MM.1S (cell line): Measurements from ENCODE around the gene PRRT1.

Experiments used
- EZH2 ChIP-seq: fragments of 300-600 bp; sonication (generic); optimal IDR thresholded peaks from 2 replicates; pipeline ENCODE3; 2017; ENCODE audit warnings: low read depth, mild to moderate bottlenecking, antibody characterized with exemption, low read length, mixed read lengths
- EZH2phosphoT487 ChIP-seq: fragments of 300-600 bp; sonication (generic); IDR thresholded peaks from 2 replicates; pipeline ENCODE4 v1.6.1; 2018; ENCODE audit warnings: antibody characterized with exemption, low read length
- TF ChIP-seq, protein P1 (sequence below): fragments of 300-600 bp; sonication (generic); IDR thresholded peaks from 2 replicates; pipeline ENCODE4 v1.5.1; 2016; ENCODE audit warnings: antibody characterized with exemption, low read length, mixed read lengths

DNA sequence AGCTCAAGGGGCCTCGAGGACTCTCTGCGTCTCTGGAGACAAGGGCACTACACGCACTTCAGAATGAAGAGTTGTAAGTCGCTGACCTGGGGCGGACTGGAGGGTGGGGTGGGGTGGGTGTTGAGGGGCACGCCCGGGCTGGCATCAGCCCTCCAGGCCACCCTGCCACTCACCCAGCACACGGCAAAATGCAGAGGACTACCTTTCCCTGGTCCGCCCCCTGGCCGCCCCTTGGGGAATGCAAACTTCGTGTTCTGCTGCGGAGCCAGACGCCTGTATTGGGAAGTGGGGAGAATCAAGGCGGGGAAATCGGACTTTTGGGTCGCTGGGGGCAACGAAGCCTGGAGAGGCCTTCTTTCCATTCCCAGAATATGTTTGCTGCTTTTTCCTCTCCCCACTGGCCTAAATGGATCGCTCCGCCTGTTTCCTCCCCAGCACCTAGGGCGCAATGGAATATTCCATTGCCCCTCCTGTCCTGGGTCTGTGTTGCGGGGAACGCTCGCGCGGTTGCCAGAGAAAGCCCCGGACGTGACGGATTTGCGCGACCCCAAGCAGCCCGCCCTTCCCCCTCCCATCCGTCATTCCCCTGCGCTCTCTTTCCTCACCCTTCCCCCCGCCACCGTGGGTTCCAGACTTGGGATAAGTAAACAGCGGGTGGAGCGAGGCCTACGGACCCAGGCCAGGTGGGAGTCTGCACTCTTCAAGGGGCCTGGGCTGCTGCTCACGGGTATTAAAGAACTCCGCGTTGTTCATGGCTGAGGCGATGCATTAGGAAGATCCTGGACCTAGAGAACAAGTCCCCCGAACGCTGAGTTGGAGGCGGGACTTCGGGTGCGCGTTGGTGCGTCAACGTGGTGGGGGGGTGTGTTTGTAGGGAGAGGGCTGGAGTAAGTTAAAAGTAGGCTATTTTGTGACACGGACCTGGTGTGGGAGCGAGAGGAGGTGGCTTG is 2.1 kb upstream of the PRRT1 start, which contains the start of gene PPT2:
- TF ChIP-seq, protein P1, sequence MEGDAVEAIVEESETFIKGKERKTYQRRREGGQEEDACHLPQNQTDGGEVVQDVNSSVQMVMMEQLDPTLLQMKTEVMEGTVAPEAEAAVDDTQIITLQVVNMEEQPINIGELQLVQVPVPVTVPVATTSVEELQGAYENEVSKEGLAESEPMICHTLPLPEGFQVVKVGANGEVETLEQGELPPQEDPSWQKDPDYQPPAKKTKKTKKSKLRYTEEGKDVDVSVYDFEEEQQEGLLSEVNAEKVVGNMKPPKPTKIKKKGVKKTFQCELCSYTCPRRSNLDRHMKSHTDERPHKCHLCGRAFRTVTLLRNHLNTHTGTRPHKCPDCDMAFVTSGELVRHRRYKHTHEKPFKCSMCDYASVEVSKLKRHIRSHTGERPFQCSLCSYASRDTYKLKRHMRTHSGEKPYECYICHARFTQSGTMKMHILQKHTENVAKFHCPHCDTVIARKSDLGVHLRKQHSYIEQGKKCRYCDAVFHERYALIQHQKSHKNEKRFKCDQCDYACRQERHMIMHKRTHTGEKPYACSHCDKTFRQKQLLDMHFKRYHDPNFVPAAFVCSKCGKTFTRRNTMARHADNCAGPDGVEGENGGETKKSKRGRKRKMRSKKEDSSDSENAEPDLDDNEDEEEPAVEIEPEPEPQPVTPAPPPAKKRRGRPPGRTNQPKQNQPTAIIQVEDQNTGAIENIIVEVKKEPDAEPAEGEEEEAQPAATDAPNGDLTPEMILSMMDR: no peak
- TF ChIP-seq EZH2 (no peak), EZH2phosphoT487 (no peak)
